Cerebellar cortex (tissue), 1 donor: ENCODE data around the gene IKBKG.
A peak's percentile ranks its signal among the peaks of the same experiment; 100 is the strongest.
"Not testable (repeated sequence)": the region's sequence is repeated elsewhere in the genome, so short reads cannot be mapped to it uniquely, and the experiment has no call there.

Experiments used
- DNase-seq: peaks from one replicate; pipeline ENCODE4 v3.0.0-alpha.2; 2015; ENCODE audit warnings: low spot score

IKBKG gene

GRCh38 chrX:154526901-154527675 lies 20.3 kb upstream of the IKBKG start:
- peak; percentile 82 for DNase-seq

GRCh38 chrX:154529206-154529612 lies 18.2 kb upstream of the IKBKG start:
- DNase-seq, result no peak

- DNase-seq, result no peak
Observed at GRCh38 chrX:154530286-154530685, 17.1 kb upstream of the IKBKG start.

GRCh38 chrX:154531626-154532025 lies 15.8 kb upstream of the IKBKG start:
- DNase-seq, result no peak

GRCh38 chrX:154532690-154533089 lies 14.7 kb upstream of the IKBKG start:
- no peak for DNase-seq

GRCh38 chrX:154534526-154535322 lies 12.7 kb upstream of the IKBKG start:
- DNase-seq, result peak; percentile 73

GRCh38 chrX:154535892-154536291 lies 11.5 kb upstream of the IKBKG start:
- DNase-seq, result no peak

GRCh38 chrX:154539077-154539476 lies 8.3 kb upstream of the IKBKG start:
- DNase-seq, result no peak

GRCh38 chrX:154540365-154540764 lies 7.1 kb upstream of the IKBKG start:
- DNase-seq, result not testable (repeated sequence)

GRCh38 chrX:154540897-154541535 lies 6.4 kb upstream of the IKBKG start:
- DNase-seq, result no peak

- no peak for DNase-seq
Observed at GRCh38 chrX:154541589-154541895, 5.9 kb upstream of the IKBKG start.

GRCh38 chrX:154541896-154542722 lies 5.3 kb upstream of the IKBKG start:
- DNase-seq, result peak; percentile 32

GRCh38 chrX:154542723-154543424 lies 4.5 kb upstream of the IKBKG start:
- DNase-seq, result peak; percentile 55

GRCh38 chrX:154545673-154546274 lies 1.6 kb upstream of the IKBKG start:
- no peak for DNase-seq

GRCh38 chrX:154546354-154547244 lies 821 bp upstream of the IKBKG start, which contains the start of gene G6PD:
TSS of gene G6PD (minus strand) at chrX:154546846. CDS start at chrX:154546155, 691 bp downstream.
- no peak for DNase-seq

GRCh38 chrX:154548028-154548316 lies 552 bp downstream of the IKBKG start:
- DNase-seq, result no peak

- DNase-seq, result no peak
Observed at GRCh38 chrX:154549766-154550165, 2.3 kb downstream of the IKBKG start.

- DNase-seq, result not testable (repeated sequence)
Observed at GRCh38 chrX:154552112-154552806, 4.8 kb downstream of the IKBKG start.

- DNase-seq, result not testable (repeated sequence)
Observed at GRCh38 chrX:154558060-154558690, 10.8 kb downstream of the IKBKG start.
